HepG2 (cell line): ENCODE measurements around the gene CCL27. TPM values are rescaled to one million over a fixed set of nuclear protein-coding genes. Genes with fewer than 3 reads are reported as not detected.

Experiments
- BCL3 ChIP-seq: sonication (generic); formaldehyde crosslinking; IDR thresholded peaks from 2 replicates; pipeline ENCODE4 v1.5.1; 2020; ENCODE audit warnings: mild to moderate bottlenecking, missing genetic modification reagents, moderate library complexity
- CREB3 ChIP-seq: sonication (generic); formaldehyde crosslinking; IDR thresholded peaks from 2 replicates; pipeline ENCODE4 v1.5.0; 2020; ENCODE audit warnings: missing genetic modification reagents
- ESRRA ChIP-seq: sonication (generic); formaldehyde crosslinking; IDR thresholded peaks from 2 replicates; pipeline ENCODE4 v1.5.1; 2020; ENCODE audit warnings: mild to moderate bottlenecking, low read depth, missing genetic modification reagents
- ETV6 ChIP-seq: sonication (generic); formaldehyde crosslinking; conservative IDR thresholded peaks from 2 replicates; pipeline ENCODE4 v1.4.0; 2020; ENCODE audit warnings: missing genetic modification reagents
- HDAC1 ChIP-seq: sonication (generic); formaldehyde crosslinking; IDR thresholded peaks from 2 replicates; pipeline ENCODE4 v1.5.1; 2020; ENCODE audit warnings: mild to moderate bottlenecking, missing genetic modification reagents
- JUNB ChIP-seq: sonication (generic); formaldehyde crosslinking; IDR thresholded peaks from 2 replicates; pipeline ENCODE4 v1.8.0; 2022; ENCODE audit warnings: missing genetic modification reagents, mild to moderate bottlenecking, borderline replicate concordance
- KAT8 ChIP-seq: IDR thresholded peaks from 2 replicates; pipeline ENCODE4 v1.6.1; 2016; ENCODE audit warnings: missing genetic modification reagents, missing compliant biosample characterization
- KLF13 ChIP-seq: sonication (generic); formaldehyde crosslinking; IDR thresholded peaks from 2 replicates; pipeline ENCODE4 v1.4.0; 2020; ENCODE audit warnings: mild to moderate bottlenecking, missing genetic modification reagents
- LCORL ChIP-seq, 2 experiments: fragments of 450-650 bp in 1 of 2; sonication (generic) in 1 of 2; formaldehyde crosslinking in 1 of 2; IDR thresholded peaks; 2 replicates each; pipeline versions ENCODE4 v1.5.0 to v1.6.1; 2017 to 2020; ENCODE audit warnings: antibody characterized with exemption in 1 of 2, missing genetic modification reagents in 1 of 2
- MTA3 ChIP-seq: sonication (generic); formaldehyde crosslinking; IDR thresholded peaks from 2 replicates; pipeline ENCODE4 v1.4.0; 2020; ENCODE audit warnings: missing genetic modification reagents
- MYPOP ChIP-seq: sonication (generic); formaldehyde crosslinking; IDR thresholded peaks from 2 replicates; pipeline ENCODE4 v1.8.1; 2023; ENCODE audit warnings: mild to moderate bottlenecking, moderate library complexity, missing genetic modification reagents
- SAP130 ChIP-seq: IDR thresholded peaks from 2 replicates; pipeline ENCODE4 v1.6.1; 2016; ENCODE audit warnings: low read depth
- TBP ChIP-seq: sonication (generic); formaldehyde crosslinking; IDR thresholded peaks from 2 replicates; pipeline ENCODE4 v1.5.0; 2020; ENCODE audit warnings: missing genetic modification reagents
- TEAD2 ChIP-seq: sonication (generic); formaldehyde crosslinking; IDR thresholded peaks from 2 replicates; pipeline ENCODE4 v1.9.0; 2021; ENCODE audit warnings: missing genetic modification reagents
- ZBTB10 ChIP-seq: sonication (generic); formaldehyde crosslinking; IDR thresholded peaks from 2 replicates; pipeline ENCODE4 v1.4.0; 2020; ENCODE audit warnings: missing genetic modification reagents, borderline replicate concordance
- ZNF703 ChIP-seq: sonication (generic); formaldehyde crosslinking; IDR thresholded peaks from 2 replicates; pipeline ENCODE4 v1.5.1; 2020; ENCODE audit warnings: missing genetic modification reagents, mild to moderate bottlenecking, moderate library complexity, borderline replicate concordance
- ZNF746 ChIP-seq: sonication (generic); formaldehyde crosslinking; IDR thresholded peaks from 2 replicates; pipeline ENCODE4 v1.8.0; 2022; ENCODE audit warnings: mild to moderate bottlenecking, missing genetic modification reagents
- ZNF75D ChIP-seq: sonication (generic); formaldehyde crosslinking; IDR thresholded peaks from 2 replicates; pipeline ENCODE4 v1.8.1; 2023; ENCODE audit warnings: missing genetic modification reagents, mild to moderate bottlenecking, borderline replicate concordance
- ZSCAN12 ChIP-seq: sonication (generic); formaldehyde crosslinking; IDR thresholded peaks from 2 replicates; pipeline ENCODE4 v1.9.0; 2021; ENCODE audit warnings: mild to moderate bottlenecking, missing genetic modification reagents
- ZUFSP ChIP-seq: sonication (generic); formaldehyde crosslinking; IDR thresholded peaks from 2 replicates; pipeline ENCODE4 v1.9.0; 2021; ENCODE audit warnings: missing genetic modification reagents, mild to moderate bottlenecking, borderline replicate concordance
- polyA plus RNA-seq, 8 experiments: library from polyadenylated mRNA; depleted of rRNA in 3 of 8; stranded (reverse) in 7 of 8; unstranded in 1 of 8; fragments of >200 nt; fragmentation: Illumina TruSeq in 4 of 8; extraction: Trizol in 4 of 8; gene quantifications; 2 replicates each; pipeline versions ENCODE4 v1.2.1 to v1.2.3, GENCODE V29; 2011 to 2016; ENCODE audit warnings: low read depth in 4 of 8, missing spikeins in 1 of 8, mixed read lengths in 1 of 8; ENCODE audit not compliant: insufficient read depth in 1 of 8
- total RNA-seq, 5 experiments: library from RNA; depleted of rRNA; stranded (reverse); fragments of >200 nt; fragmentation: Illumina TruSeq; extraction: Trizol; gene quantifications; 2 replicates each; pipeline ENCODE4 v1.2.3, GENCODE V29; 2016; ENCODE audit warnings: low read depth in 1 of 5

CCL27 gene
- total and polyA plus RNA-seq, 2 of the 13 experiments (the other 11 are each of a cell fraction or from before 2014, with no cell fraction given): not detected

GRCh38 chr9:34636791-34637355 lies 25.6 kb downstream of the CCL27 start (continued):
- TF ChIP-seq CREB3 (CRISPR knock-in tag): no peak
- TF ChIP-seq HDAC1 (CRISPR knock-in tag): no peak
- no peak for TF ChIP-seq ZUFSP (CRISPR knock-in tag)
- no peak for TF ChIP-seq LCORL (IDR thresholded peaks at IDR 0.05)
- 0 out of 2 replicates have a peak, but pooled peaks have one; percentile 6 for TF ChIP-seq LCORL (CRISPR knock-in tag; IDR thresholded peaks at IDR 0.05)
- 0 out of 2 replicates have a peak, but pooled peaks have one; percentile 1 for TF ChIP-seq ZSCAN12 (CRISPR knock-in tag)
- no peak for TF ChIP-seq KLF13 (CRISPR knock-in tag)
- no peak for TF ChIP-seq TBP (CRISPR knock-in tag)
- TF ChIP-seq BCL3: no peak
- TF ChIP-seq TEAD2 (CRISPR knock-in tag): no peak
- TF ChIP-seq ESRRA (CRISPR knock-in tag): no peak
- TF ChIP-seq KAT8 (CRISPR knock-in tag): no peak
- TF ChIP-seq MYPOP (CRISPR knock-in tag): no peak
- TF ChIP-seq ZNF746 (CRISPR knock-in tag): peak; percentile 39; the same call in 1 of the 2 replicates
- peak; percentile 19; the same call in 1 of the 2 replicates for TF ChIP-seq ZBTB10
- TF ChIP-seq ETV6 (CRISPR knock-in tag): no peak
- no peak for TF ChIP-seq JUNB
- TF ChIP-seq MTA3 (CRISPR knock-in tag): no peak
- no peak for TF ChIP-seq ZNF75D (CRISPR knock-in tag)
- TF ChIP-seq SAP130 (CRISPR knock-in tag): no peak
- TF ChIP-seq ZNF703 (CRISPR knock-in tag): peak; percentile 38; the same call in 1 of the 2 replicates
